Measurements from ENCODE around the gene DPY19L1. TPM values are rescaled to one million over a fixed set of nuclear protein-coding genes. Genes with fewer than 3 reads are reported as not detected.
"Not testable (repeated sequence)": the region's sequence is repeated elsewhere in the genome, so short reads cannot be mapped to it uniquely, and the experiment has no call there.

DPY19L1 gene
- total RNA-seq, 1 experiment from 2014 or later, result 14.3 TPM

- H3K4me2 ChIP-seq (ENCODE audit: insufficient read depth, insufficient read length, low read length), result peak overlapping the region; percentile 8
- no peaks in the 10 kb centered on the region for H4K20me1 ChIP-seq (ENCODE audit: control insufficient read depth, insufficient read depth, insufficient read length)
- H2BK120ac ChIP-seq (ENCODE audit: low read depth, low read length, poor library complexity, severe bottlenecking), result no peak overlapping the region
- no peak overlapping the region for H3K4ac ChIP-seq (ENCODE audit: low read depth, low read length)
- H2BK15ac ChIP-seq (ENCODE audit: low read depth, low read length), result no peak overlapping the region
- TF ChIP-seq CTCF (conservative IDR thresholded peaks at IDR 0.05), result no peak
- no peak overlapping the region for H2AK5ac ChIP-seq (ENCODE audit: insufficient read length, low read length)
- no CpG with 5 or more reads among the region's 7 CpGs for WGBS (ENCODE audit: extremely low coverage, insufficient read length, low lambda C conversion rate)
- no peaks in the 10 kb centered on the region for H3K4me1 ChIP-seq (ENCODE audit: insufficient read depth, low read length)
- no peak overlapping the region for H3K27ac ChIP-seq (ENCODE audit: insufficient read length, low read depth, low read length)
- no peaks in the 10 kb centered on the region for H3K27me3 Mint-ChIP-seq (ENCODE audit: low read depth)
- peaks cover 0 to 10% (median 4%) of the 10 kb centered on the region in 3 experiments; a peak in 4 of 7 replicates for H3K36me3 Mint-ChIP-seq (ENCODE audit: insufficient read depth in 1 of 3, low read depth in 3 of 3)
- H2BK5ac ChIP-seq (ENCODE audit: insufficient read length, low read length), result no peak overlapping the region
- H3K9me3 ChIP-seq (ENCODE audit: control insufficient read depth, low read depth, low read length), result no peaks in the 10 kb centered on the region
- H3K9me3 Mint-ChIP-seq, result no peaks in the 10 kb centered on the region; a peak in 1 of 5 replicates
- no peak overlapping the region for H3K14ac ChIP-seq (ENCODE audit: insufficient read depth, low read length)
- no peak overlapping the region for H4K8ac ChIP-seq (replicated peaks; ENCODE audit: insufficient read length, low read depth, low read length)
- no peaks in the 10 kb centered on the region for H3K79me2 ChIP-seq (ENCODE audit: insufficient read depth, low read length)
- no peak overlapping the region for H2BK12ac ChIP-seq (ENCODE audit: insufficient read length, low read depth, low read length)
- H3K18ac ChIP-seq (ENCODE audit: insufficient read length, low read depth, low read length), result no peak overlapping the region
- H2BK20ac ChIP-seq (ENCODE audit: low read depth, low read length, poor library complexity, severe bottlenecking), result no peak overlapping the region
- no peaks in the 10 kb centered on the region for H3K27me3 ChIP-seq (ENCODE audit: insufficient read depth, low read length)
- H3K27ac Mint-ChIP-seq, result peak overlapping the region; percentile 30 to 91 (median 87); a peak in 4 of 7 replicates
- H4K91ac ChIP-seq (ENCODE audit: insufficient read length, low read depth, low read length), result no peak overlapping the region
- no peak overlapping the region for H3K56ac ChIP-seq (ENCODE audit: insufficient read length, low read depth, low read length)
- DNase-seq, result no peak
- H3K23me2 ChIP-seq (ENCODE audit: insufficient read length, low read depth, low read length, poor library complexity, severe bottlenecking), result no peaks in the 10 kb centered on the region
- no peak overlapping the region for H3K4me3 Mint-ChIP-seq
- no peak overlapping the region for H3K9ac ChIP-seq (ENCODE audit: extremely low read depth, insufficient read length, low read length)
- no peak overlapping the region for H3T11ph ChIP-seq (ENCODE audit: low read length)
- peaks cover 17 to 22% of the 10 kb centered on the region in 2 experiments for H3K4me1 Mint-ChIP-seq
- no peak overlapping the region for H3K23ac ChIP-seq (ENCODE audit: insufficient read length, low read depth, low read length)
- H3K79me1 ChIP-seq (ENCODE audit: insufficient read depth, low read depth, low read length, poor library complexity, severe bottlenecking), result no peaks in the 10 kb centered on the region
- no peak overlapping the region for H4K5ac ChIP-seq (ENCODE audit: insufficient read length, low read depth, low read length)
- no peak overlapping the region for H2AFZ ChIP-seq (ENCODE audit: low read length)
Observed at GRCh38 chr7:35003679-35004303, 33.5 kb downstream of the DPY19L1 start.

GRCh38 chr7:35003177-35003650 lies 34.1 kb downstream of the DPY19L1 start:
- H2BK20ac ChIP-seq (ENCODE audit: low read depth, low read length, poor library complexity, severe bottlenecking); H4K20me1 ChIP-seq (ENCODE audit: control insufficient read depth, insufficient read depth, insufficient read length); H3K14ac ChIP-seq (ENCODE audit: insufficient read depth, low read length); H3K4me3 Mint-ChIP-seq; H3K9ac ChIP-seq (ENCODE audit: extremely low read depth, insufficient read length, low read length); H2BK12ac ChIP-seq (ENCODE audit: insufficient read length, low read depth, low read length); H4K5ac ChIP-seq (ENCODE audit: insufficient read length, low read depth, low read length); H4K91ac ChIP-seq (ENCODE audit: insufficient read length, low read depth, low read length); H3K79me1 ChIP-seq (ENCODE audit: insufficient read depth, low read depth, low read length, poor library complexity, severe bottlenecking); H3K18ac ChIP-seq (ENCODE audit: insufficient read length, low read depth, low read length); H3K27ac ChIP-seq (ENCODE audit: insufficient read length, low read depth, low read length); H3K4me1 ChIP-seq (ENCODE audit: insufficient read depth, low read length); H3K79me2 ChIP-seq (ENCODE audit: insufficient read depth, low read length); H4K8ac ChIP-seq (replicated peaks; ENCODE audit: insufficient read length, low read depth, low read length); H3K4ac ChIP-seq (ENCODE audit: low read depth, low read length); H3K27me3 Mint-ChIP-seq (ENCODE audit: low read depth); H3K27me3 ChIP-seq (ENCODE audit: insufficient read depth, low read length); DNase-seq; H3K23ac ChIP-seq (ENCODE audit: insufficient read length, low read depth, low read length); H3K9me3 ChIP-seq (ENCODE audit: control insufficient read depth, low read depth, low read length); H3K23me2 ChIP-seq (ENCODE audit: insufficient read length, low read depth, low read length, poor library complexity, severe bottlenecking); H3K4me2 ChIP-seq (ENCODE audit: insufficient read depth, insufficient read length, low read length); H3K56ac ChIP-seq (ENCODE audit: insufficient read length, low read depth, low read length); H2BK5ac ChIP-seq (ENCODE audit: insufficient read length, low read length); H2AFZ ChIP-seq (ENCODE audit: low read length); H3T11ph ChIP-seq (ENCODE audit: low read length); H3K9me3 Mint-ChIP-seq; H3K36me3 Mint-ChIP-seq (ENCODE audit: insufficient read depth in 1 of 3, low read depth in 3 of 3); H2AK5ac ChIP-seq (ENCODE audit: insufficient read length, low read length); H2BK120ac ChIP-seq (ENCODE audit: low read depth, low read length, poor library complexity, severe bottlenecking); H2BK15ac ChIP-seq (ENCODE audit: low read depth, low read length): not testable (repeated sequence)
- Mint-ChIP-seq H3K27ac (peak overlapping the region in 2 of 3 experiments; percentile 7 to 91; a peak in 2 of 7 replicates), H3K4me1 (peaks cover 17 to 28% of the 10 kb centered on the region in 2 experiments)
- no CpG with 5 or more reads among the region's 1 CpG for WGBS (ENCODE audit: extremely low coverage, insufficient read length, low lambda C conversion rate)

Measured in H9 (cell line).